Measurements from ENCODE around the gene CLCN2. TPM values are rescaled to one million over a fixed set of nuclear protein-coding genes. Genes with fewer than 3 reads are reported as not detected.

Gene CLCN2
- total RNA-seq, 1 donor from 2014 or later: 2.9 TPM

DNA sequence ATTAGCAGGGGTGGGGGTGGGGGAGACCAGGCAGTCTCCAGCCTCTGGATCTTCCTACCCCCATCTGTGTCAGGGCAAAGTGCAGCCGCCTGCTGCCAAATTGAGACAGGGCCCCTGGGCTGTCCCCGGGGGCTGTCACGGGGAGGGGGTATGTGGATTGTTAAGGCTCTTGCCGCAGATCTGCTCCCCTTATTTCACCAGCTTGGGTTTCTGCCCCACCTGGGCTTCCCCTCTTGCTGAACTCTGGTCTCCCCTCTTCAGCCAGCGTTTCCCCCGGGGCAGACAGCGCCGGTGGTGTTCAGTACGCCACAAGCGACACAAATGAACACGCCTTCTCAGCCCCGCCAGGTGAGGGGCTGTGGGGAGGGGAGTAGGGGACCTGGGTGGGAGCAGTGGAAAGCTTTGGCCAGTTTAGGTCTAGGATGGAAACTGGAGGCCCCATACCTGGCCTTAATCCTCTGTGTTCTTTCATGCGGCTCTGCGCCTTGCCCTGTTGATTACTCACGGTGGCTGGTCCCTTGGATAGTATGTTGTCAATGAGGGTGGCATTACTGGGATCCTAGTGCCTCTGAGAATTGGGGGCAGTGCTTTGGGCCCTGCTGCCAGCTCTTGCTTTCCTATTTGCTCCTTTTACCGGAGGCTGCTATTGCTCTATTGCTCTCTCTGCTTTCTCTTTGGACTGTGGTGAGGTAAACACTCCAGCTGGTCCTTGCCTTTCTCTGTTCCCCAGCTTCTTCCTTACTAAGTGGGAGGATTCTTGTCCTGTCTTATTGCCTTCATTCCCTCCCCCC, 45.3 kb downstream of the CLCN2 start:
- no peak for ATAC-seq
- intact Hi-C loops (cut with DNase I): no loop called here
- no peak for DNase-seq (ENCODE audit: missing footprints)

DNA sequence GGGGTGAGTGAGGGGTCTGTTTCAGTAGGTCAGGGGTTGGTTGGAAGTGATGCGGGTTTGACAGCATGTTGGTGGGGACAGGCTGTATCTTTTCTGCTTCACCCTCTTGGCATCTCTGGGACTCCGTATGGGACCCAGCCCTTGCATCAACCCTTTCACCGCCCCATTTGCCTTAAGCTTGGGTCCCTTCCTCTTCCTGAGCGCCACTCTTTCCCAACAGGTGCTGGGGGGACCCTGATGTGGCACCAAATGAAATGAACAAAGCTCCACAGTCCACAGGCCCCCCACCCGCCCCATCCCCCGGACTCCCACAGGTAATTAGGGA, 45.9 kb downstream of the CLCN2 start:
- DNase-seq (ENCODE audit: missing footprints) (no peak), ATAC-seq (no peak)
- intact Hi-C loops (cut with DNase I): no loop called here

GRCh38 chr3:184314700-184315542, 46.5 kb downstream of the CLCN2 start:
- ATAC-seq: peak; percentile 76
- DNase-seq (ENCODE audit: missing footprints): peak; percentile 93
- intact Hi-C loops (cut with DNase I): loop anchor here (1.0 kb wide), 1 partner anchor 16 kb away; the partner anchor contains the start of gene PSMD2

GRCh38 chr3:184314363-184314699, 47.1 kb downstream of the CLCN2 start, which contains the start of gene EIF4G1:
Gene EIF4G1, plus strand, starts transcription at chr3:184314606. Its CDS starts 1,191 bp downstream, at chr3:184315797.
- DNase-seq (ENCODE audit: missing footprints) (peak; percentile 98), ATAC-seq (peak; percentile 94)
- intact Hi-C loops (cut with DNase I): loop anchor here (1.0 kb wide), 1 partner anchor 15 kb away; the partner anchor contains the start of gene PSMD2

GRCh38 chr3:184311633-184312032, 49.8 kb downstream of the CLCN2 start:
- intact Hi-C loops (cut with DNase I): no loop called here
- DNase-seq (ENCODE audit: missing footprints) (no peak), ATAC-seq (no peak)

DNA sequence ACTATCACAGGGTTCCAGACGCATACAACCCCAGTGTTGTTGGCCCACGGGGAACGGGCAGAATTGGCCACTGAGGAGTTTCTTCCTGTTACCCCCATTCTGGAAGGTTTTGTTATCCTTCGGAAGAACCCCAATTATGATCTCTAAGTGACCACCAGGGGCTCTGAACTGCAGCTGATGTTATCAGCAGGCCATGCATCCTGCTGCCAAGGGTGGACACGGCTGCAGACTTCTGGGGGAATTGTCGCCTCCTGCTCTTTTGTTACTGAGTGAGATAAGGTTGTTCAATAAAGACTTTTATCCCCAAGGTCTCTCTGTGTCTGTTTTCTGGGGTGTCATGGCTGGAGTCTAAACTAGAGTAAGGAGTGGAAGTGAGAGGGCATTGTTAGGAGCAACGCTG, 52.7 kb downstream of the CLCN2 start:
- no peak for ATAC-seq
- intact Hi-C loops (cut with DNase I): no loop called here
- DNase-seq (ENCODE audit: missing footprints): no peak

DNA sequence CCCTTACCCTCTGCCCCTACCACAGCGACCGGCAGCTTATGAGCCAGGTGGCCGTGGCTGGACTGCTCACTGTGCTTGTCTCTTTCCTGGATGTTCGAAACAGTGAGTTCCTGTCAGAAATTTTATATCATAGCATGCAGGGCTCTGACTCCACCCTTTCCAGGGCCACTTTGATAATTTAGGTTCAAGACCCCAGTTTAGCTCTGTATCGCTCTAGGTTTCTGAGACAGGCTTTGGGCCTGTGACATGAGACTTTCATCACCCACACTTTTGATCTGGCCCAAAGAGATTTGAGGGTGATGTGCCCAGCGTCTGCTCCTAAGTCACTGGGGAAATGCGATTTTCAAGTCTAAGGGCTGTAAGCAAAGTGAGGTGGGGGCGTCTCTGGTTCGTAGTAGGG, 53.5 kb downstream of the CLCN2 start:
- DNase-seq (ENCODE audit: missing footprints) (peak; percentile 47), ATAC-seq (no peak)
- intact Hi-C loops (cut with DNase I): no loop called here

- DNase-seq (ENCODE audit: missing footprints): no peak
- intact Hi-C loops (cut with DNase I): no loop called here
- no peak for ATAC-seq
Observed at GRCh38 chr3:184306341-184306972, 54.9 kb downstream of the CLCN2 start.

DNA sequence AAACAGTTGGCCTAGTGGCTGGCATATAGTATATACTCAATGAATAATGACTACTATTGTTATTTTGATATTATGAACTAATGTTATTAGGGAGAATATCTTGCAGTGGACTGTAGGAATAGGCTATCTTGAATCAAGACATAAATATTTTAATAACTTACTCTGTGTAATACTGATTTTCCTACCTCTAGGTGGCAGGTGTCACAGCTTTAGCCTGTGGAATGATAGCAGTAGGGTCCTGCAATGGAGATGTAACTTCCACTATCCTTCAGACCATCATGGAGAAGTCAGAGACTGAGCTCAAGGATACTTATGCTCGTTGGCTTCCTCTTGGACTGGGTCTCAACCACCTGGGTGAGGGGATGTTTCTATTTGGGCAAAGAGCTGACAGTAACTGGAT, 55.8 kb downstream of the CLCN2 start:
- ATAC-seq (no peak), DNase-seq (ENCODE audit: missing footprints) (no peak)
- intact Hi-C loops (cut with DNase I): no loop called here

DNA sequence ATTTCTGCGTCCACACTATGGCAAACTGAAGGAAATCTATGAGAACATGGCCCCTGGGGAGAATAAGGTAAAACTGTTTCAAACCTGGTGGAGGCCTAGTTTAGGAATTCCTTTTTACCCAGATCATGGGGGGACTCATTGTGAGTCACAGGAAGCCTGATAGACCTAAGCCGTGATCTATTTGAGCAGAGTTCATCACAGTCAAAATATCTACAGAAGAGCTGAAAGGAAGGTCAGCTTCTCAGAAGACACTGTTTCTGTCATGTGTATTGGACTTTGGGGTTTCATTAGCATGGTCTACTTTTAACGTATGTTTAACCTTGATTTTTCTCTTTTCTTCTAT, 61.1 kb downstream of the CLCN2 start:
- no peak for ATAC-seq
- intact Hi-C loops (cut with DNase I): no loop called here
- DNase-seq (ENCODE audit: missing footprints): no peak

DNA sequence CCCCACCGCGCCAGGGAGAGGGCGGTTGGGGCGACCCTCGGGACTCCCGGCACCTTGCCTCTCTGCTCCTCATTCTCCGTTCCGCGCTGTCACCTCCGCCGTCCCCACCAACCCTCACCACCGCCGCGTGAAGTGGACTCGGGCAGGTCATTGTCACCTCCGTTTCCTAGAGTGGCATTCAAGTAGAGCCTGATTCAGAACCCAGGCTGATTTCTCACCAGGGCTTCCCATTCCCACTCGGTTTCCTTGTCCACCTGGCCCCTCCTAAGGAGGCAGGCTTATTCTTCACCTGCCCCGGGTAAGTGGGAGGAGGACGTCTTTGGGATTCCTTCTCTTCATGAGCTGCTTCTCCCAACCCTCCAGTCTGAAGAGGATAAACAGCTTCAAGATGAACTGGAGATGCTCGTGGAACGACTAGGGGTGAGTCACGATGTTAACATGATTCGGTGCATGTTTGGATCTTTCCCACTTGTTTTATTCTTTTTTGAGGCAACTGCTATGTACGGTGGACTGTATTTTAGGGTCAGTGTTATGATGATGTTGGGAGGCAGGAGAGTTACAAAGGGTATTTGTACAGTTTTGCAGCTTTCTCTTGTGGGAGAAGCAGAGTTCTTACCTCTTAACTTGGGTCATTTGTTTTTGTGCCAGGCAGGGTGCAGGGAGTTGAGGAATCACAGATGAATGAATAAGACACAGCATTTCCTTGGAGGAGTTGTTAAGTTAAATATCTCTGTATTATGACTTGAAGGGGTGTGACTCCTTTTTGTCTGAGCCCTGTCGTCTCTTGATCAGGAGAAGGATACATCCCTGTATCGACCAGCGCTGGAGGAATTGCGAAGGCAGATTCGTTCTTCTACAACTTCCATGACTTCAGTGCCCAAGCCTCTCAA, 61.7 kb downstream of the CLCN2 start:
- DNase-seq (ENCODE audit: missing footprints): no peak
- intact Hi-C loops (cut with DNase I): loop anchor here (1.0 to 5.0 kb wide), 3 partner anchors 15 to 402 kb away; partner anchors contain the start of genes ABCF3 and EIF4G1
- no peak for ATAC-seq

- DNase-seq (ENCODE audit: missing footprints) (peak; percentile 99), ATAC-seq (peak; percentile 99)
- intact Hi-C loops (cut with DNase I): loop anchor here (1.0 to 5.0 kb wide), 3 partner anchors 15 to 402 kb away; partner anchors contain the start of genes ABCF3 and EIF4G1
Observed at GRCh38 chr3:184298759-184299487, 62.5 kb downstream of the CLCN2 start, which contains the start of gene PSMD2. Gene PSMD2, plus strand, starts transcription at chr3:184299241. Its CDS starts 26 bp downstream, at chr3:184299267.

DNA sequence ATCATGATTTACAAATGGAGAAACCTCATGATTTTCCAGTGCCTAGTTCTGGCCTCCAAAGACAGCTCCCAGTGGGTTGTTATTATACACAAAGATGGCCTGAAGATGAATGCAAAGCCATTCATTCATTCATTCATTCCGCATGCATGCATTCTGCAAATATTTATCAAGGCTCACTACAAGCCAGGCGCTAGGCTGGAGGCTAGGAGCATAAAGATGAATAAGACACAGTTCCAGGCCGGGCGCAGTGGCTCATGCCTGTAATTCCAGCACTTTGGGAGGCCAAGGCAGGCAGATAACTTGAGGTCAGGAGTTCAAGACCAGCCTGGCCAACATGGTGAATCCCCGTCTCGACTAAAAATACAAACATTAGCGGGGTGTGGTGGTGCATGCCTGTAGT, 64.8 kb downstream of the CLCN2 start:
- intact Hi-C loops (cut with DNase I): loop anchor here (5.0 kb wide), 1 partner anchor 399 kb away; no protein-coding TSS in a partner anchor
- ATAC-seq (no peak), DNase-seq (ENCODE audit: missing footprints) (no peak)

Other genes with a start within 250 kb of the CLCN2 start
- gene EIF2B5, start 226.2 kb downstream of the CLCN2 start, total RNA-seq: 32.2 TPM
- 60.7 TPM for gene DVL3, start 206.2 kb downstream of the CLCN2 start, total RNA-seq
- 269 TPM for gene AP2M1, start 186.8 kb downstream of the CLCN2 start, total RNA-seq
- 68.2 TPM for gene ABCF3, start 175.4 kb downstream of the CLCN2 start, total RNA-seq
- not detected for gene VWA5B2, start 132.0 kb downstream of the CLCN2 start, total RNA-seq
- gene ALG3, start 112.6 kb downstream of the CLCN2 start, total RNA-seq: 18.4 TPM
- gene EEF1AKMT4, start 111.9 kb downstream of the CLCN2 start, total RNA-seq: 1.7 TPM
- gene CAMK2N2, start 100.1 kb downstream of the CLCN2 start, total RNA-seq: not detected
- gene ECE2, start 85.6 kb downstream of the CLCN2 start, total RNA-seq: not detected
- 228 TPM for gene PSMD2, start 62.4 kb downstream of the CLCN2 start, total RNA-seq
- 274 TPM for gene EIF4G1, start 47.0 kb downstream of the CLCN2 start, total RNA-seq
- 33.4 TPM for gene FAM131A, start 24.0 kb downstream of the CLCN2 start, total RNA-seq
- 27.1 TPM for gene POLR2H, start 105 bp upstream of the CLCN2 start, total RNA-seq
- 0.35 TPM for gene THPO, start 16.6 kb upstream of the CLCN2 start, total RNA-seq
- 8.7 TPM for gene CHRD, start 18.4 kb upstream of the CLCN2 start, total RNA-seq
- gene EPHB3, start 200.2 kb upstream of the CLCN2 start, total RNA-seq: 1.6 TPM